K562 (cell line): Measurements from ENCODE around the gene GNA15. TPM values are rescaled to one million over a fixed set of nuclear protein-coding genes. Genes with fewer than 3 reads are reported as not detected.
A peak's percentile ranks its signal among the peaks of the same experiment; 100 is the strongest.

Experiments used
- CBX3 ChIP-seq, 2 experiments: IDR thresholded peaks; 1 replicate in 1 of 2; 2 replicates in 1 of 2; pipeline ENCODE4 v1.6.1; 2012; ENCODE audit warnings: inconsistent platforms in 2 of 2, low read length in 2 of 2, borderline replicate concordance in 1 of 2, control low read depth in 1 of 2
- CTCF ChIP-seq, 3 experiments: IDR thresholded peaks in 2 of 3; conservative IDR thresholded peaks in 1 of 3; 2 replicates each; pipeline ENCODE4 v1.5.1; 2011 to 2012; ENCODE audit warnings: low read length in 3 of 3, mild to moderate bottlenecking in 3 of 3, control low read depth in 2 of 3, improper control_type of control experiment in 1 of 3, inconsistent platforms in 1 of 3, low read depth in 1 of 3, mixed read lengths in 1 of 3, moderate library complexity in 1 of 3; ENCODE audit not compliant: insufficient read depth in 2 of 3
- ESRRB ChIP-seq: fragments of 250-450 bp; sonication (Bioruptor Pico); IDR thresholded peaks from 2 replicates; pipeline ENCODE4 v1.5.0; 2020; ENCODE audit warnings: mild to moderate bottlenecking, moderate library complexity, borderline replicate concordance
- MLLT1 ChIP-seq, 2 experiments: fragments of 450-650 bp; IDR thresholded peaks; 2 replicates each; pipeline ENCODE4 v1.6.1; 2016
- NR2F6 ChIP-seq: fragments of 450-650 bp; formaldehyde crosslinking; IDR thresholded peaks from 2 replicates; pipeline ENCODE4 v1.4.0; 2020; ENCODE audit warnings: mild to moderate bottlenecking
- POU5F1 ChIP-seq: fragments of 150-350 bp; IDR thresholded peaks from 2 replicates; pipeline ENCODE4 v1.6.1; 2014; ENCODE audit warnings: borderline replicate concordance, low read length, low read depth, mild to moderate bottlenecking; ENCODE audit not compliant: partially characterized antibody
- RB1 ChIP-seq: fragments of 450-650 bp; IDR thresholded peaks from 2 replicates; pipeline ENCODE4 v1.6.1; 2017; ENCODE audit warnings: low read depth, mild to moderate bottlenecking
- RBM17 ChIP-seq: fragments of 200-400 bp; formaldehyde crosslinking; IDR thresholded peaks from 2 replicates; pipeline ENCODE4 v1.6.1; 2017; ENCODE audit warnings: low read depth, mild to moderate bottlenecking, low read length, borderline replicate concordance
- TBL1XR1 ChIP-seq, 2 experiments: IDR thresholded peaks; 2 replicates each; pipeline ENCODE4 v1.6.1; 2012; ENCODE audit warnings: improper control_type of control experiment in 2 of 2, low read length in 2 of 2, mild to moderate bottlenecking in 1 of 2
- ZBED1 ChIP-seq: IDR thresholded peaks from 2 replicates; pipeline ENCODE4 v1.6.1; 2014
- ZBTB7A ChIP-seq: IDR thresholded peaks from 2 replicates; pipeline ENCODE4 v1.6.1; 2011; ENCODE audit warnings: low read depth, mild to moderate bottlenecking, low read length, moderate library complexity, borderline replicate concordance; ENCODE audit not compliant: control insufficient read depth
- ZNF311 ChIP-seq: fragments of 250-450 bp; sonication (Bioruptor Pico); IDR thresholded peaks from 2 replicates; pipeline ENCODE4 v1.4.0; 2020; ENCODE audit warnings: mild to moderate bottlenecking, moderate library complexity
- ZNF583 ChIP-seq: fragments of 250-450 bp; sonication (Bioruptor Pico); IDR thresholded peaks from 2 replicates; pipeline ENCODE4 v1.4.0; 2020
- polyA plus RNA-seq, 8 experiments: library from polyadenylated mRNA; depleted of rRNA in 4 of 8; stranded (reverse) in 5 of 8; unstranded in 3 of 8; fragments of >200 nt; fragmentation: Nextera tagmentation in 2 of 8; fragmentation: Illumina TruSeq in 1 of 8; extraction: Ambion mirVana in 2 of 8; extraction: Trizol in 1 of 8; gene quantifications; 2 replicates each; pipeline versions ENCODE4 v1.2.1 to v1.2.3, GENCODE V29; 2011 to 2014; ENCODE audit warnings: inconsistent platforms in 1 of 8, missing spikeins in 1 of 8
- total RNA-seq, 7 experiments: library from RNA; depleted of rRNA in 6 of 7; stranded (reverse); fragments of >200 nt in 6 of 7; fragmentation: Illumina TruSeq in 2 of 7; extraction: Trizol in 2 of 7; gene quantifications; 2 replicates each; pipeline versions ENCODE4 v1.2.1 to v1.2.3, GENCODE V29; 2011 to 2021; ENCODE audit warnings: low replicate concordance in 1 of 7
- TF ChIP-seq, protein P1 (sequence below): sonication (generic); formaldehyde crosslinking; IDR thresholded peaks from 2 replicates; pipeline ENCODE4 v1.9.0; 2022; ENCODE audit warnings: mild to moderate bottlenecking, missing genetic modification reagents
- TF ChIP-seq, protein P2 (sequence below): sonication (generic); formaldehyde crosslinking; IDR thresholded peaks from 2 replicates; pipeline ENCODE4 v1.8.0; 2022; ENCODE audit warnings: mild to moderate bottlenecking, missing genetic modification reagents
- TF ChIP-seq, protein P3 (sequence below): sonication (generic); formaldehyde crosslinking; IDR thresholded peaks from 2 replicates; pipeline ENCODE4 v1.8.0; 2022; ENCODE audit warnings: missing genetic modification reagents, mild to moderate bottlenecking, borderline replicate concordance
- TF ChIP-seq, protein P4 (sequence below): sonication (generic); formaldehyde crosslinking; IDR thresholded peaks from 2 replicates; pipeline ENCODE4 v1.9.0; 2022; ENCODE audit warnings: mild to moderate bottlenecking, missing genetic modification reagents

GNA15 gene
- total and polyA plus RNA-seq, 9 of the 15 experiments (the other 6 are each of a cell fraction or from before 2014, with no cell fraction given) = 0.03 to 0.24 (median 0.11) TPM; not detected in 1

- TF ChIP-seq CTCF (IDR thresholded peaks at IDR 0.05 in 2 of 3, conservative IDR thresholded peaks at IDR 0.05 in 1 of 3; ENCODE audit: insufficient read depth in 2 of 3, low read depth in 1 of 3, low read length in 3 of 3) (peak; percentile 78 to 97 (median 81)), POU5F1 (no peak), ESRRB (no peak), TBL1XR1 (IDR thresholded peaks at IDR 0.05; ENCODE audit: low read length in 2 of 2) (no peak), ZNF311 (CRISPR knock-in tag) (no peak), MLLT1 (IDR thresholded peaks at IDR 0.05) (no peak), ZBED1 (no peak), RBM17 (no peak), ZNF583 (CRISPR knock-in tag) (no peak), ZBTB7A (peak; percentile 77; the same call in 1 of the 2 replicates), CBX3 (IDR thresholded peaks at IDR 0.05; ENCODE audit: borderline replicate concordance in 1 of 2, low read length in 2 of 2) (peak in 1 of 2 experiments; percentile 65; a peak in 1 of 3 replicates), RB1 (peak; percentile 57; the same call in 1 of the 2 replicates), NR2F6 (no peak)
- TF ChIP-seq, protein P1, sequence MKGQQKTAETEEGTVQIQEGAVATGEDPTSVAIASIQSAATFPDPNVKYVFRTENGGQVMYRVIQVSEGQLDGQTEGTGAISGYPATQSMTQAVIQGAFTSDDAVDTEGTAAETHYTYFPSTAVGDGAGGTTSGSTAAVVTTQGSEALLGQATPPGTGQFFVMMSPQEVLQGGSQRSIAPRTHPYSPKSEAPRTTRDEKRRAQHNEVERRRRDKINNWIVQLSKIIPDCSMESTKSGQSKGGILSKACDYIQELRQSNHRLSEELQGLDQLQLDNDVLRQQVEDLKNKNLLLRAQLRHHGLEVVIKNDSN (CRISPR knock-in tag) = peak; percentile 86
- TF ChIP-seq, protein P2, sequence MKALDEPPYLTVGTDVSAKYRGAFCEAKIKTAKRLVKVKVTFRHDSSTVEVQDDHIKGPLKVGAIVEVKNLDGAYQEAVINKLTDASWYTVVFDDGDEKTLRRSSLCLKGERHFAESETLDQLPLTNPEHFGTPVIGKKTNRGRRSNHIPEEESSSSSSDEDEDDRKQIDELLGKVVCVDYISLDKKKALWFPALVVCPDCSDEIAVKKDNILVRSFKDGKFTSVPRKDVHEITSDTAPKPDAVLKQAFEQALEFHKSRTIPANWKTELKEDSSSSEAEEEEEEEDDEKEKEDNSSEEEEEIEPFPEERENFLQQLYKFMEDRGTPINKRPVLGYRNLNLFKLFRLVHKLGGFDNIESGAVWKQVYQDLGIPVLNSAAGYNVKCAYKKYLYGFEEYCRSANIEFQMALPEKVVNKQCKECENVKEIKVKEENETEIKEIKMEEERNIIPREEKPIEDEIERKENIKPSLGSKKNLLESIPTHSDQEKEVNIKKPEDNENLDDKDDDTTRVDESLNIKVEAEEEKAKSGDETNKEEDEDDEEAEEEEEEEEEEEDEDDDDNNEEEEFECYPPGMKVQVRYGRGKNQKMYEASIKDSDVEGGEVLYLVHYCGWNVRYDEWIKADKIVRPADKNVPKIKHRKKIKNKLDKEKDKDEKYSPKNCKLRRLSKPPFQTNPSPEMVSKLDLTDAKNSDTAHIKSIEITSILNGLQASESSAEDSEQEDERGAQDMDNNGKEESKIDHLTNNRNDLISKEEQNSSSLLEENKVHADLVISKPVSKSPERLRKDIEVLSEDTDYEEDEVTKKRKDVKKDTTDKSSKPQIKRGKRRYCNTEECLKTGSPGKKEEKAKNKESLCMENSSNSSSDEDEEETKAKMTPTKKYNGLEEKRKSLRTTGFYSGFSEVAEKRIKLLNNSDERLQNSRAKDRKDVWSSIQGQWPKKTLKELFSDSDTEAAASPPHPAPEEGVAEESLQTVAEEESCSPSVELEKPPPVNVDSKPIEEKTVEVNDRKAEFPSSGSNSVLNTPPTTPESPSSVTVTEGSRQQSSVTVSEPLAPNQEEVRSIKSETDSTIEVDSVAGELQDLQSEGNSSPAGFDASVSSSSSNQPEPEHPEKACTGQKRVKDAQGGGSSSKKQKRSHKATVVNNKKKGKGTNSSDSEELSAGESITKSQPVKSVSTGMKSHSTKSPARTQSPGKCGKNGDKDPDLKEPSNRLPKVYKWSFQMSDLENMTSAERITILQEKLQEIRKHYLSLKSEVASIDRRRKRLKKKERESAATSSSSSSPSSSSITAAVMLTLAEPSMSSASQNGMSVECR (CRISPR knock-in tag) = no peak
- TF ChIP-seq, protein P3, sequence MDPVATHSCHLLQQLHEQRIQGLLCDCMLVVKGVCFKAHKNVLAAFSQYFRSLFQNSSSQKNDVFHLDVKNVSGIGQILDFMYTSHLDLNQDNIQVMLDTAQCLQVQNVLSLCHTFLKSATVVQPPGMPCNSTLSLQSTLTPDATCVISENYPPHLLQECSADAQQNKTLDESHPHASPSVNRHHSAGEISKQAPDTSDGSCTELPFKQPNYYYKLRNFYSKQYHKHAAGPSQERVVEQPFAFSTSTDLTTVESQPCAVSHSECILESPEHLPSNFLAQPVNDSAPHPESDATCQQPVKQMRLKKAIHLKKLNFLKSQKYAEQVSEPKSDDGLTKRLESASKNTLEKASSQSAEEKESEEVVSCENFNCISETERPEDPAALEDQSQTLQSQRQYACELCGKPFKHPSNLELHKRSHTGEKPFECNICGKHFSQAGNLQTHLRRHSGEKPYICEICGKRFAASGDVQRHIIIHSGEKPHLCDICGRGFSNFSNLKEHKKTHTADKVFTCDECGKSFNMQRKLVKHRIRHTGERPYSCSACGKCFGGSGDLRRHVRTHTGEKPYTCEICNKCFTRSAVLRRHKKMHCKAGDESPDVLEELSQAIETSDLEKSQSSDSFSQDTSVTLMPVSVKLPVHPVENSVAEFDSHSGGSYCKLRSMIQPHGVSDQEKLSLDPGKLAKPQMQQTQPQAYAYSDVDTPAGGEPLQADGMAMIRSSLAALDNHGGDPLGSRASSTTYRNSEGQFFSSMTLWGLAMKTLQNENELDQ (CRISPR knock-in tag) = no peak
- TF ChIP-seq, protein P4, sequence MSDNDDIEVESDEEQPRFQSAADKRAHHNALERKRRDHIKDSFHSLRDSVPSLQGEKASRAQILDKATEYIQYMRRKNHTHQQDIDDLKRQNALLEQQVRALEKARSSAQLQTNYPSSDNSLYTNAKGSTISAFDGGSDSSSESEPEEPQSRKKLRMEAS (CRISPR knock-in tag) = peak; percentile 81
Measured at GRCh38 chr19:3108775-3109174, 27.1 kb upstream of the GNA15 start (continued).
